HEK293T (cell line): ENCODE results near the gene HK1.

Source experiments
- BHLHE40 ChIP-seq: fragments of 450-650 bp; IDR thresholded peaks from 2 replicates; pipeline ENCODE4 v1.6.1; 2016; ENCODE audit warnings: mild to moderate bottlenecking, moderate library complexity, borderline replicate concordance
- CTBP1 ChIP-seq: fragments of 450-650 bp; IDR thresholded peaks from 2 replicates; pipeline ENCODE4 v1.6.1; 2016; ENCODE audit warnings: borderline replicate concordance
- ELF4 ChIP-seq: fragments of 450-650 bp; IDR thresholded peaks from 2 replicates; pipeline ENCODE4 v1.6.1; 2017; ENCODE audit warnings: antibody characterized with exemption
- FOXA1 ChIP-seq: fragments of 450-650 bp; IDR thresholded peaks from 2 replicates; pipeline ENCODE4 v1.6.1; 2016; ENCODE audit warnings: mild to moderate bottlenecking
- FOXK2 ChIP-seq: fragments of 450-650 bp; IDR thresholded peaks from 2 replicates; pipeline ENCODE4 v1.6.1; 2016; ENCODE audit warnings: mild to moderate bottlenecking
- FOXM1 ChIP-seq: fragments of 450-650 bp; IDR thresholded peaks from 2 replicates; pipeline ENCODE4 v1.6.1; 2017; ENCODE audit warnings: mild to moderate bottlenecking, borderline replicate concordance
- L3MBTL2 ChIP-seq: fragments of 450-650 bp; conservative IDR thresholded peaks from 2 replicates; pipeline ENCODE4 v1.6.1; 2016; ENCODE audit warnings: mild to moderate bottlenecking
- LEF1 ChIP-seq: fragments of 450-650 bp; IDR thresholded peaks from 2 replicates; pipeline ENCODE4 v1.6.1; 2017; ENCODE audit warnings: mild to moderate bottlenecking, borderline replicate concordance
- NFRKB ChIP-seq: fragments of 450-650 bp; IDR thresholded peaks from 2 replicates; pipeline ENCODE4 v1.6.1; 2016; ENCODE audit warnings: mild to moderate bottlenecking, moderate library complexity
- SP1 ChIP-seq: fragments of 450-650 bp; IDR thresholded peaks from 2 replicates; pipeline ENCODE4 v1.6.1; 2017
- SUZ12 ChIP-seq: fragments of 450-650 bp; IDR thresholded peaks from 2 replicates; pipeline ENCODE4 v1.6.1; 2016; ENCODE audit warnings: mild to moderate bottlenecking
- TARDBP ChIP-seq: fragments of 450-650 bp; IDR thresholded peaks from 2 replicates; pipeline ENCODE4 v1.6.1; 2016
- ZNF384 ChIP-seq: fragments of 450-650 bp; IDR thresholded peaks from 2 replicates; pipeline ENCODE4 v1.6.1; 2016
- TF ChIP-seq, protein P1 (sequence below): fragments of 450-650 bp; IDR thresholded peaks from 2 replicates; pipeline ENCODE4 v1.6.1; 2016

GRCh38 chr10:69388488-69388887, 110.2 kb downstream of the HK1 start:
- TF ChIP-seq BHLHE40 (no peak), FOXM1 (no peak), SP1 (no peak), ELF4 (no peak), SUZ12 (no peak), FOXA1 (no peak), LEF1 (no peak), NFRKB (no peak), TARDBP (no peak), CTBP1 (no peak), ZNF384 (no peak), FOXK2 (no peak), L3MBTL2 (no peak)
- TF ChIP-seq, protein P1, sequence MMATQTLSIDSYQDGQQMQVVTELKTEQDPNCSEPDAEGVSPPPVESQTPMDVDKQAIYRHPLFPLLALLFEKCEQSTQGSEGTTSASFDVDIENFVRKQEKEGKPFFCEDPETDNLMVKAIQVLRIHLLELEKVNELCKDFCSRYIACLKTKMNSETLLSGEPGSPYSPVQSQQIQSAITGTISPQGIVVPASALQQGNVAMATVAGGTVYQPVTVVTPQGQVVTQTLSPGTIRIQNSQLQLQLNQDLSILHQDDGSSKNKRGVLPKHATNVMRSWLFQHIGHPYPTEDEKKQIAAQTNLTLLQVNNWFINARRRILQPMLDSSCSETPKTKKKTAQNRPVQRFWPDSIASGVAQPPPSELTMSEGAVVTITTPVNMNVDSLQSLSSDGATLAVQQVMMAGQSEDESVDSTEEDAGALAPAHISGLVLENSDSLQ = no peak
